Cardiac fibroblast (primary cell): ENCODE measurements around the gene ARHGAP10.

Experiments used
- DNase-seq, 2 donors: peaks; one replicate each; pipeline versions ENCODE4 v3.0.0 to v3.0.0-alpha.2; 2010; ENCODE audit warnings: low read depth in 2 of 2
- H3K4me3 ChIP-seq, 2 donors: replicated peaks in 1 of 2; 1 replicate in 1 of 2; 2 replicates in 1 of 2; pipeline ENCODE4 v1.5.1; 2011; ENCODE audit warnings: low read depth in 2 of 2, low read length in 2 of 2, mild to moderate bottlenecking in 2 of 2, moderate library complexity in 1 of 2
- TF ChIP-seq, protein P1 (sequence below): IDR thresholded peaks from one replicate; pipeline ENCODE4 v1.5.1; 2011; ENCODE audit warnings: low read depth, mild to moderate bottlenecking, low read length, inconsistent platforms

Gene ARHGAP10

GRCh38 chr4:147782087-147782781, 50.3 kb downstream of the ARHGAP10 start:
- no peak overlapping the region for H3K4me3 ChIP-seq
- TF ChIP-seq, protein P1, sequence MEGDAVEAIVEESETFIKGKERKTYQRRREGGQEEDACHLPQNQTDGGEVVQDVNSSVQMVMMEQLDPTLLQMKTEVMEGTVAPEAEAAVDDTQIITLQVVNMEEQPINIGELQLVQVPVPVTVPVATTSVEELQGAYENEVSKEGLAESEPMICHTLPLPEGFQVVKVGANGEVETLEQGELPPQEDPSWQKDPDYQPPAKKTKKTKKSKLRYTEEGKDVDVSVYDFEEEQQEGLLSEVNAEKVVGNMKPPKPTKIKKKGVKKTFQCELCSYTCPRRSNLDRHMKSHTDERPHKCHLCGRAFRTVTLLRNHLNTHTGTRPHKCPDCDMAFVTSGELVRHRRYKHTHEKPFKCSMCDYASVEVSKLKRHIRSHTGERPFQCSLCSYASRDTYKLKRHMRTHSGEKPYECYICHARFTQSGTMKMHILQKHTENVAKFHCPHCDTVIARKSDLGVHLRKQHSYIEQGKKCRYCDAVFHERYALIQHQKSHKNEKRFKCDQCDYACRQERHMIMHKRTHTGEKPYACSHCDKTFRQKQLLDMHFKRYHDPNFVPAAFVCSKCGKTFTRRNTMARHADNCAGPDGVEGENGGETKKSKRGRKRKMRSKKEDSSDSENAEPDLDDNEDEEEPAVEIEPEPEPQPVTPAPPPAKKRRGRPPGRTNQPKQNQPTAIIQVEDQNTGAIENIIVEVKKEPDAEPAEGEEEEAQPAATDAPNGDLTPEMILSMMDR = no peak
- DNase-seq = peak; percentile 44 to 47

DNA sequence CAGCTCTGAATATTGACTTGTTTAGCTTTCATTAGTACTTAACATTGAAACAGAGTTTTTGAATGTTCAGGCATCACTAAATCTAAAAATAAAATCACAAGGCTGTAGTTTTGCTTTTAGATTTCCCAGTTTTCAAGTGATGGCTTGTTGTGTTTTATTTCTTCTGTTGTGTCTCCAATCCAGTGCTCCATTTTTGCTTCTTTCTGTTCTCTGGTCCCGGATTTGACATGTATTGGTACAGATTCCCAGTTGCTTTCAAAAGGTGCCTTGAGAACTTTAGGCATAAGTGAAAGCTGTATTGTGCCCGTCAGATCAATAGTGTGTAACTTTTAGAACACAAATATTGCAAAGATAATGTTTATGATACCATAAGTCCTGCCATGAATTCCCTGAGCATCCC, 53.2 kb downstream of the ARHGAP10 start:
- DNase-seq = no peak
- H3K4me3 ChIP-seq = no peak overlapping the region
- TF ChIP-seq, protein P1 = no peak

GRCh38 chr4:147786031-147786430, 54.1 kb downstream of the ARHGAP10 start:
- TF ChIP-seq, protein P1 = no peak
- peak in 1 of 2 donors; percentile 38 for DNase-seq
- H3K4me3 ChIP-seq = no peak overlapping the region

DNA sequence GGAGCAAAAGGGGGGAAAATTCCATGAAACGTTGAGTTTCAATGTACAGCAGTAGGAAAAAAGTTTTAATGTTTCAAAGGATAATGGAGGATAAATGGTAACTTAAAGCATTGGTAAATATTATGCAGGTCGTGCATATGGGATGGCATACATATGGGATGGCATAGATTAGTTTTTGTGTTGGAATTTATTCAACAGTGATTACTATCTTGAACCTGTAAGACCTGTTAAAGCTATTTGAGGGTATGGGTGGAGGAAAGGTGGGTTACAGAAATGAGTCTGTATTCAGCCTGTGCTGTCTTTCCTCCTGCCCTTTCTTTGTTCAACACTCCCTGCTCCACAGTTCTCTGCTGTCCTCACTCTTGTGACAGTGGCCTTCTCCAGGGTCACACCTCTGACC, 54.6 kb downstream of the ARHGAP10 start:
- no peak overlapping the region for H3K4me3 ChIP-seq
- no peak for DNase-seq
- TF ChIP-seq, protein P1 = no peak

GRCh38 chr4:147787204-147787603, 55.3 kb downstream of the ARHGAP10 start:
- peak; percentile 54 to 61 for DNase-seq
- TF ChIP-seq, protein P1 = no peak

GRCh38 chr4:147788791-147789190, 56.9 kb downstream of the ARHGAP10 start:
- TF ChIP-seq, protein P1 = no peak
- no peak overlapping the region for H3K4me3 ChIP-seq
- no peak for DNase-seq

More at GRCh38 chr4:147787204-147787603, 55.3 kb downstream of the ARHGAP10 start:
- no peak overlapping the region for H3K4me3 ChIP-seq

DNA sequence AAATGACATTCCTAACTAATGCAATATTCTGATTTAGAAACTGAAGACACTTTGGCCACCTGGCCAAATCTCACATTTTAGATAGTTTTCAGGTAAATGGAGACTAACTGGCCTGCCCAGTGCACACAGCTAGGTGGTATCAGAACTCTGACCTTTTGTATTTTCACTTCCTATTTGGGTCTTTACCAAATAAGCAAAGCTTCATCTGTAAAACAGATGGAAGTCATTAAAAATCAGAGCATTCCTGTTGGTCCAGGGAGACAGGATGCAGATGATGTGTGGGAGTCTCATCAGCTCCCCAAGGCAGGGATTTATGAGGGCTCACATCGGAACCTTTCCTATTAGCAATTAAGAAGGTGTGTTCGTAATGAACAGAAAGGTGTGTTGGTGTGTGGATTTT, 57.7 kb downstream of the ARHGAP10 start:
- TF ChIP-seq, protein P1 = no peak
- no peak overlapping the region for H3K4me3 ChIP-seq
- peak in 1 of 2 donors; percentile 36 for DNase-seq
